ENCODE results near the gene LIX1L.

The LIX1L gene

GRCh38 chr1:145957443-145958319 is at the start of gene LIX1L:
TSS of gene LIX1L (minus strand) at chr1:145958017. CDS start at chr1:145957927, 90 bp downstream.
- peak; percentile 94 for DNase-seq (ENCODE audit: low spot score)

GRCh38 chr1:146001709-146002108 is 43.9 kb upstream of the LIX1L start:
- DNase-seq (ENCODE audit: low spot score): no peak

DNA sequence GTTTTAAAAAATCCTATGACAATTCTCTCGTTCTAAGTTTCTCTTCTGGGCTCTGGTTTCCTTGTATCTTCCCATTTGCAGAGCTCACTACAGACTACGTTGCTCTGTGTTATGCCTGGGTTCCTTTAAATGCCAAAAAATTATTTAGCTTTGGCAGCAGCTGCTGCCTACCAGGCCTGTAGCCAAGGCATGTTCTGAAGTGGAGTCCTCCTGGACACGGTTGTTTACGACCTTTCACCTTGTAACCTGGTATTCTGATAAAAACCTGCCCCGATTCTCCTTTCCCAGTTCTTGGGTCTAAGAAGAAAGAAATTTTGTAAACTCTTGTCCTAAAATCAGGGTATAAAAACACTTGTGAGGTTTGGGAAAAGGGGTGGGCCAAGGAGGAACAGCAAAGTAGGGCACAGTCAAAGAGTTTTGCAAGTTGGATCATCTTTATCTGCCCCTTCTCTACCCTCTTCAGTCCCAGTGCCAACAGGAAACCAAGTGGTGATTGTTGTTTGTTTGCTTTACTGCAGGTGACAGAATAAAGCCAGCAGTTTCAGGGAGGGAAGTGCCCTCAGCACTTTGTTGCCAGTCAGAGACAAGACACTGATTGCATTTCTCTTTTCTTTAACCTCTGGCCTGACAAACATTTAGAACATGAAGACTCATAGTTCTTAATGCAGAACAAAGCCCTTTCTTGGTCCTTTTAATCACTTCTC is 41.7 kb upstream of the LIX1L start:
- peak; percentile 72 for DNase-seq (ENCODE audit: low spot score)

- DNase-seq (ENCODE audit: low spot score): no peak
Observed at GRCh38 chr1:145997718-145998023, 39.9 kb upstream of the LIX1L start.

DNA sequence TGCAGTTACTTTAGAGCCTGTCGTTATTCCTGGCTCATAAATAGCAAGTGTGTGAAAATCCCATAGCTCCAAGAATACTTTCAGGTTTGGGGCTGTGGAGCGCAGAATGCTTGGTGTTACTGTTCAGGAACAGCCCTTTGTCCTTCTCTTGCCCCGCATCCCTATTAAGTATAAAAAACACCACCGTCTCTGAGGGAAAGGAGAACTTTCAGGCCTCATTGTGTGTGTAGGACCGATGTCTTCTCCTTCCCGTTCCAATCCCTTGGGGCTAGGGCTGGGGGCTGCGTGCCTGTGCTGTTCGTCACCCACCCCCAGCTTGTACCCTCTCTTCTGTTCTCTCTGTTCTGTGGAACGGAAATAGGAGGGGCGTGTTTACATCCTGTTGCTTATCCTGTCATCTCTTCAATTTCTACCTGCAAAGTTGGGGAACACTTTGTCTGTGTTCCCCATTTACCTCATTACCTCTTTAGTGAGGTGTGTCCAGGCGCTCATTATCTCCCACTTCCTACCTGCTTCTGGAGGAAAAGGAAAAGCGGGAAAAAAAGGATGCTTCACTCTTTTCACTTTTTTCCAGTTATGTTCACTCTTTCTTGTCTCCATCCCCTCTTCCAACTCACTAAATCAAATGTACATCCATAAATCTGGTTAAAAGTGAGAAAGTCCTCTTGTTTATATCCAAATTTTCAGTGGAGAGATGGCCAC is 39.4 kb upstream of the LIX1L start:
- DNase-seq (ENCODE audit: low spot score): peak; percentile 67

- peak; percentile 93 for DNase-seq (ENCODE audit: low spot score)
Observed at GRCh38 chr1:145996433-145997015, 38.7 kb upstream of the LIX1L start, which contains the start of gene TXNIP. TSS of gene TXNIP (minus strand) at chr1:145996579. CDS start at chr1:145996266, 313 bp downstream.

- DNase-seq (ENCODE audit: low spot score): no peak
Observed at GRCh38 chr1:145995964-145996432, 38.2 kb upstream of the LIX1L start.

- DNase-seq (ENCODE audit: low spot score): no peak
Observed at GRCh38 chr1:145995148-145995881, 37.5 kb upstream of the LIX1L start.

GRCh38 chr1:145994391-145995120 is 36.7 kb upstream of the LIX1L start:
- peak; percentile 52 for DNase-seq (ENCODE audit: low spot score)

GRCh38 chr1:145993618-145994390 is 36.0 kb upstream of the LIX1L start:
- no peak for DNase-seq (ENCODE audit: low spot score)

DNA sequence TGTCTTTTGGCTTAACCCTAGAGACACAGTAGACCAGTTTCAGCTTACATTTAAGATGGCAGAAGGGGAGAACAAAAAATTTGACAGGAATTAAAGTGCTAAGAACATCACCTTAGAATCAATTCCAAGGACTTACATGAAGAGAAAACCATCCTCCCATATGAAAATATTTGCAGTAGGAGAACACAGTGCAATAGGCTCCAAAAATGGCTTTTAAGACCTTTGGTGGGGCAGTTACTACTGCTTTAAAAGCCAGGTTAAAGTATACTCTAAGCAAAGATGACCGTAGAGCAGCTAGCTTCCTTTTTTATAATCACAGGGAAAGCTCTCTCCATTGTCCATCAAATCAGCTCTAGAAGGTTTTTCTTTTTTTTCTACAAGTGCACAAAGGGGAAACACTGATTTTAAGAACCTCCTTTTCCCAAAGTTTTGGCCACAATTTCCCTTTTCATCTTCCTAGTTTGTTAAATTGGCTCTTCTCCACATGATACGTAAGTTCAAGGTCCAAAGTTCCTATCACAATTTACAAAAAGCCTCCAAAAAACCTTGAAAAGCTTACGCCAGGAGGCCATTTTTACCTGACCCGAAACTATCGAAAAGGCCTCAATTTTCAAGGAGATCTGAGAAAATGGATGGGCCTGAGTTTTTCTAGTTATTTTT is 35.3 kb upstream of the LIX1L start:
- DNase-seq (ENCODE audit: low spot score): no peak

DNA sequence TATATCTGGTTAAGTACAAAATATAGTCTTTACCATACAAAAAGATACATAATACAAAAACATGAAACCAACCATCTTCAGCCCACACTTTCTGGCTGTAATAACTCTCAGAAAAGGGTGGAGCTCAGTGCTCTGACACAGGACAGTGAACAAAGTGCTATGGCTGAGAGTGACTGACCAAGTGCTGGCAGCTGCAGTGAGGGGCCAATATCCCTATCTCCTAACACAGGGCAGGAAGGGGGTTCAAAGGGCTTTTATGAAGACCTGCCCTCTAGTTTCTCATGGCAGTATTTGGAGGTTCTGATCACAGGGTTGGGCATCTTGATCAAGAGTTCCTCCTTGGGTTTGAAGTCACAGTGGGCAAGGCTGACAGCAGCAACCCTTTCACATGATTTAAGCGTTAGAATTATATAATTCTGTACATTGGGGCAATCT is 34.7 kb upstream of the LIX1L start:
- no peak for DNase-seq (ENCODE audit: low spot score)

GRCh38 chr1:145991735-145992412 is 34.1 kb upstream of the LIX1L start:
- no peak for DNase-seq (ENCODE audit: low spot score)

DNA sequence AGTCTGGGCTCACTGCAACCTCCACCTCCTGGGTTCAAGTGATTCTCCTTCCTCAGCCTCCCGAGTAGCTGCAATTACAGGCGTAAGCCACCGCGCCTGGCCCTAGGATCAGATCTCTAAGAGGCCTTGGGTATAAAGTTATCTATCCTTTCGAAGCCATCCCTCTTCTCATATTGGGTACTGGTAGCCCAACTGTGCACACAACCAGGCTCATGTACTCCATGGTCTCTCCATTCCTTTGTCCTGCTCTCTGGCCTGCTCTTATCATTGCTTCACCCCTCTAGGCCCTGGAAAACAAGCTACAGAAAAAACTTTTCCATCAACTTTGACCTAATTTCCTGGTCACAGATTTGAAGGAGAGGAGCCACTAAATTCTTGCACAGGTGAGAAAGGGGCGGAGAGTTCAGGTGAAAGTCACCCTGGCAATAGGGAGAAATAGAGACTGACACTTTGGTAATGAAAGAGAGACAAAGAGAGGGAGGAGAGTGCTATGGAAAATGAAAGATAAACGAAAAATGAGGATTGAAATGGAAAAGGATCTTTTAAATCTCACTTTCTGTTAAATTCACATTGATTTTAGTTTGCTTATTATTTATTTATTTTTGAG is 32.5 kb upstream of the LIX1L start:
- no peak for DNase-seq (ENCODE audit: low spot score)

- peak; percentile 38 for DNase-seq (ENCODE audit: low spot score)
Observed at GRCh38 chr1:145988773-145989172, 31.0 kb upstream of the LIX1L start.

- DNase-seq (ENCODE audit: low spot score): no peak
Observed at GRCh38 chr1:145987926-145988325, 30.1 kb upstream of the LIX1L start.

DNA sequence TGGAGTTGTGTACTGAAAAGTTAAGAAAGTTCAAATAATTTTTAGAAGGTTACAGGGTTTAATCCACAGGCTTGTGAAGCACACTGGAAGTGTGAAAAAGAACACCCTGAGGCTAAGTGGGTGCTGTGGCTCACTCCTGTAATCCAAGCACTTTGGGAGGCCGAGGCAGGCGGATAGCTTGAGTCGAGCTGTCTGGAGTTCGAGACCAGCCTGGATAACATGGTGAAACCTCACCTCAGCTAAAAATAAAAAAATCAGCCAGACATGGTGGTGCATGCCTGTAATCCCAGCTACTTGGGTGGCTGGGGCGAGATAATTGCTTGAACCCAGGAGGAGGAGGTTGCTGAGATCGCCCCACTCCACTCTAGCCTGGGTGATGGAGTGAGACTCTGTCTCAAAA is 28.7 kb upstream of the LIX1L start:
- DNase-seq (ENCODE audit: low spot score): no peak

Measured in CD4-positive, alpha-beta T cell treated with Interleukin-2 at 100 ng/mL for 4 hours (primary cell).